Chondrocyte (in vitro differentiated cells): ENCODE results near the gene KIF1A. TPM values are rescaled to one million over a fixed set of nuclear protein-coding genes. Genes with fewer than 3 reads are reported as not detected.
"Not testable (repeated sequence)": the region's sequence is repeated elsewhere in the genome, so short reads cannot be mapped to it uniquely, and the experiment has no call there.

Experiments used
- DNase-seq: peaks from one replicate; pipeline ENCODE4 v3.0.0; 2021; ENCODE audit warnings: mixed read lengths, low spot score
- H3K27ac Mint-ChIP-seq: one replicate; pipeline ENCODE4 v1.8.0; 2021; ENCODE audit warnings: mild to moderate bottlenecking, moderate library complexity, mixed read lengths; ENCODE audit not compliant: unreplicated experiment
- H3K27me3 Mint-ChIP-seq: 2 replicates; pipeline ENCODE4 v1.8.0; 2021; ENCODE audit warnings: low read depth, mixed read lengths
- H3K36me3 Mint-ChIP-seq: 2 replicates; pipeline ENCODE4 v1.8.0; 2021; ENCODE audit warnings: low read depth, mixed read lengths
- H3K4me1 Mint-ChIP-seq: 2 replicates; pipeline ENCODE4 v1.8.0; 2021; ENCODE audit warnings: low read depth, mild to moderate bottlenecking, mixed read lengths
- H3K4me3 Mint-ChIP-seq: one replicate; pipeline ENCODE4 v1.8.0; 2021; ENCODE audit warnings: mild to moderate bottlenecking, moderate library complexity, mixed read lengths; ENCODE audit not compliant: unreplicated experiment
- H3K9me3 Mint-ChIP-seq: 2 replicates; pipeline ENCODE4 v1.8.0; 2021; ENCODE audit warnings: low read depth, mixed read lengths
- total RNA-seq: library from RNA; stranded (reverse); gene quantifications from 3 replicates; pipeline ENCODE4 v1.2.1, GENCODE V29; 2021
- TF ChIP-seq, protein P1 (sequence below): fragments of 200-600 bp; sonication (generic); IDR thresholded peaks from 2 replicates; pipeline ENCODE4 v1.5.0; 2021; ENCODE audit warnings: antibody characterized with exemption, mild to moderate bottlenecking, moderate library complexity

The KIF1A gene
- total RNA-seq, 1 donor from 2014 or later = 60.0 TPM

DNA sequence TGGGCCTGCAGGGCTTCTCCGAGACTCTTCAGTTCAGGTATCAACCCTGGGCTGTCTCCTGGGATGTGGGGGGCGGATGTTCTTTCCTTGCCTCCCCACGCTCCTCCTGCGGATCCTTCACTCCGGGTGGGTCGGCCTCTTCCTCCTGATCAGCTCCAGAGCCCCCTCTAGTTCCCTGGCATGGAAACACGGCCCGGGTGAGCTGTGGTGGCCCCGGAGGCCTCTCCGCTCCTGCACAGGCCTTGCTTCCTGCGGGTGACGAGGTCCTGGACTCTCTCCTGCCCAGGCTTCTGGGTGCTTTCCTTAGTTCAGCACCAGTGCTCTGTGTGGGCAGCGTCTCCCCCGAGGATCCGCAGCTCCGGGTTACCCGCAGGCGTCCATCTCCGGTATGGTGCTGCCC is 124.4 kb downstream of the KIF1A start:
- not testable (repeated sequence) for H3K27ac Mint-ChIP-seq, H3K27me3 Mint-ChIP-seq, H3K36me3 Mint-ChIP-seq, DNase-seq, H3K4me1 Mint-ChIP-seq, H3K9me3 Mint-ChIP-seq, H3K4me3 Mint-ChIP-seq

DNA sequence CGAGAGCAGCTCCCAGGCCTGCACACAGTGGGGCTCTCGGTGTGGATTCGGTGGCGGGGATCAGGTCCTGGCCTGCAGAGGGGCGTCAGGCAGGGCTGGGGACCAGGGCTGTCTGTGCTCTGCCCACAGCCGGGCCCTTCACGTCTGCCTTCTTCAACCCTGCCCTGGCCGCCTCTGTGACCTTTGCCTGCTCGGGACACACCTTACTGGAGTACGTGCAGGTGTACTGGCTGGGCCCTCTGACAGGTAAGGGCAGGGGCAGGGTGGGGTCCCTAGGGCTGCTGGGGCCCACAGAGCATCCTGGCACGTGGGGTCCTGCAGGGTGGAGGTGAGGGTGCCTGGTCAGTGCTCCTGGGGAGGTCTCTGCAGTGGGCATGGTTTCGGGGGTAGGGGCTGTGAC is 125.7 kb downstream of the KIF1A start:
- DNase-seq, H3K27ac Mint-ChIP-seq, H3K4me1 Mint-ChIP-seq, H3K9me3 Mint-ChIP-seq, H3K36me3 Mint-ChIP-seq, H3K4me3 Mint-ChIP-seq, H3K27me3 Mint-ChIP-seq: not testable (repeated sequence)

DNA sequence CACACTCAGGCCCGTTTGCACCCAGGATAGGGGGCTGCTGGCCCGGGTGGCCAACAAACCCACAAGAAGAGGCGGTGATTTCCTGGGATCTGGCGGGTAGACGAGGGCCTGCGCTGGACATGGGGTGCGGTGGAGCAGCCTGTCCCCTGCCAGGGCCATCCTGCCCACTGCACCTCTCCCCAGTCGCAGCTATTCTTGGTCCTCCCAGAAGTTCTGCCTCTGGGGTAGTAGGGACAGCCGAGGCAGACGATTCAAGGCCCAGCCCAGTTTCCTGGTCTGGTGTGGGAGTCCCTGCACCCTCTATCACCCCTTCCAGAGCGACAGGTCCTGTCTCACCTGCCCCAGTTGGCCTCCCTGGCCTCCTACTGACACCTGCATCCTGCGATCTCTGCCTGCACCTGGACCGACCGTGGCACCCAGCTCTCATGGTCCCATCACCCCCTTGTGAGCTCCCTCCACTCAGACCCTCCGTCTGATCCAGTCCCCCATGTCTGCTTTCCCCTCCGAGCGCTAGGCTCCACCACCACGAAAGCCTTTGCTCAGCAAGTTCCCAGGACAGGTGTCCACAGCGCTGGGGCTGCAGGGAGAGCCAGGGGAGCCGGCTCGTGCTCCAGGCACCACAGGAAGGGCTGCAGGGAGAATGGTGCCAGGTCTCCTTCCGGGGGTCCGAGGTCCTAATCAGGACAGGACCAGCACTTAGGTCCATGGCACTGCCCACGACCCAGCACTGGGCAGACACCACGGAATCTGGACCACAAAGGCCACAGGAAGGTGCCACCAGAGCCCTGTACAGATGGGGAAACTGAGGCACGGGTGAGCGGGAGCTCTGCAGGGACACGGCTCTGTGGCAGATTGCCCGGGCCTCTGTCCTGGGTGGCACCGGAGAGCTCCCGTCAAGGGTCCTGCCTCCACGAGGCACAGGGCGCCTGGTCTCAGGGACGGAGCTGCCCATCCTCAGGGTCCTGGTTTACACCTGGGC is 127.1 kb downstream of the KIF1A start:
- H3K4me3 Mint-ChIP-seq, DNase-seq, H3K27ac Mint-ChIP-seq, H3K36me3 Mint-ChIP-seq, H3K27me3 Mint-ChIP-seq, H3K4me1 Mint-ChIP-seq, H3K9me3 Mint-ChIP-seq: not testable (repeated sequence)

DNA sequence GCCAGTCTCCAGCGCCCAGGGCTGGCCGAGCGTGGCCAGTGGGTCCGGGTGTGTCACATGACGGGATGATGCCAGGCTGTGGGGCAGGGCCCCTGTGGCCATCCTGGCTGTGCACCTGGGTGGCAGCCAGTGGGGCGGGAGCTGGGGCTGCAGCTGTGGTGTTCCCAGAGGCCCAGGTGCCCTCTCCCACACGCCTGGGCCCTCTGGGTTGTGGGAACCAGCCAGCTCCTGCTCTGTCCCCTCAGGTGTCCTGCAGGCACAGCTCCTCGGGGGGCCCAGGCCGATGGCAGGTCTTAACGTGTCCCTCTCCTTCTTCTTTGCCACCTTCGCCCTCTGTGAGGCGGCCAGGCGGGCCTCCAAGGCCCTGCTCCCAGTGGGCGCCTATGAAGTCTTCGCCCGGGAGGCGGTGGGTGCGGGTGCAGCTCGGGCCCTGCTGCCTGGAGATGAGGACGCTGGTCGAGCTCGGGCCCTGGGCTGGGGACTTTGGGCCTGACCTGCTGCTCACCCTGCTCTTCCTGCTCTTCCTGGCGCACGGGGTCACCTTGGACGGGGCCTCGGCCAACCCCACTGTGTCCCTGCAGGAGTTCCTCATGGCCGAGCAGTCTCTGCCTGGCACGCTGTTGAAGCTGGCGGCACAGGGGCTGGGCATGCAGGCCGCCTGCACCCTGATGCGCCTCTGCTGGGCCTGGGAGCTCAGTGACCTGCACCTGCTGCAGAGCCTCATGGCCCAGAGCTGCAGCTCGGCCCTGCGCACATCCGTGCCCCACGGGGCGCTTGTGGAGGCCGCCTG is 128.2 kb downstream of the KIF1A start, which contains the start of gene AQP12A:
Gene AQP12A (plus strand): TSS at position 236 of the 790 bp plus-strand sequence. CDS start 48 bp downstream, at position 284.
- DNase-seq = peak; percentile 93
- not testable (repeated sequence) for H3K27ac Mint-ChIP-seq, H3K4me1 Mint-ChIP-seq, H3K4me3 Mint-ChIP-seq, H3K36me3 Mint-ChIP-seq, H3K9me3 Mint-ChIP-seq, H3K27me3 Mint-ChIP-seq

DNA sequence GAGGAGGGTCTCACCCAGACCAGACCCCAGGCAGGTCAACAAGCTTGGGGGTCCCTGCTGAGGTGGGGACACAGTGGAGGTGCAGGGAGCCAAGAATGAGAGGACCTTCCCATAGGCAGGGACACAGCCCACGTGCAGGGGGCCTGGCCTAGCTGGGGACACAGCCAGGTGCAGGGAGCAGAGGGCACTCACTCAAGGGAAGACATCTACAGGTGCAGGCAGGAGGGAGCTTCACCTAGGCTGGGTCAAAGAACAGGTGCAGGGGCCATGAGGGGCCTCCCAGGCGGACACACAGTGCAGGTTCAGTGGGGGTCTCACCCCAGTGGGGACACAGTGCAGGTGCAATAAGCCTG is 129.0 kb downstream of the KIF1A start:
- H3K27ac Mint-ChIP-seq, DNase-seq, H3K9me3 Mint-ChIP-seq, H3K4me1 Mint-ChIP-seq, H3K4me3 Mint-ChIP-seq, H3K36me3 Mint-ChIP-seq: not testable (repeated sequence)
- peaks cover 14% of the 10 kb centered on the region for H3K27me3 Mint-ChIP-seq

DNA sequence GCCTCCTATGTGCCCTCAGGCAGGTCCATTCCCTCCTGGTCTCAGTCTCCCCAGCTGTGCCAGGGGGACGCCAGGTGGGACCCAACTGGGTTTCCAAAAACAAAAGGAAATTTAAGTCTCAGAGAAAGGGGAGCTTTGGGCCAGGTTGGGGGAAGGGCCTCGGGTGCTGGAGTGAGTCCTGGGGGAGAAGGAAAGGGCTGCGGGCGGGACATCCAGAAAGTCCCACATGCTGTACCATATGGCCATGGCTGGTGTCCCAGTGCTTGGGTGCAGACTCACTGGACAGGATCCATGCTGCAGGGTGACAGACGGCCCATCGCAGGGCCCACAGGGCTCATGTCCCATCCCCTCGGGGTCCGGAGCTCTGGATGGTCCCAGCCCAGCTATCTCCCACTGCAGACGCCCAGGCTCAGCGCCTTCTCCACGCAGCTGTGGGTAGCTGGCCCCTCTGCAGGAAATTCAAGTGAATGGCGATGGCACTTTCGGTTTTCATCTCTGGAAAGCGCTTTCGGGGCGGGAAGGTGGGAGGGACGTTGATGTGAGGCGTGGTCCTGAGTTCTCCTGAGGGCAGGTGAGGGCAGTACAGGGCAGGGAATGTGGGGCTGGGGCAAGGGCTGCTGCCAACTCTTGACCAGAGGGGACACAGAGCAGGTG is 129.5 kb downstream of the KIF1A start:
- not testable (repeated sequence) for H3K36me3 Mint-ChIP-seq

DNA sequence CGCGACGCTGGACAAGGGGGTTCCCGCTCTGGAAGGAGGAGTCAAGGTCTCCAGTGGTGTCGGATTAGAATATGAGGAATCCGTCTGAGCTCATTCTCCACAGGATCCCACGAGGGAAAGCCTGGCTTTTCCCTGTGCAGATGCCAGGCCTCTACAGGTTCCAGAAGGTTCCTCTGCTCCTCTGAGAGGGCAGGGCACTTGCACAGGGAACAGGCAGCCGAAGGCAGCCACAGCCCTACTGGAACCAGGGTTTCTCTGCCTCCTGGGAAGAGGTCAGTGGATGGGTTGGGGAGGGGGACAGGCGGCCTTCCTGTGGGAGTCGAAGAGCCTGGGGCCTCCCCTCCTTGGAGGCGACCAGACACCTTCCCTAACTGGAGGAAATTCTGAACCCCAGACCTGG is 130.0 kb downstream of the KIF1A start:
- Mint-ChIP-seq H3K27me3 (peaks cover 19% of the 10 kb centered on the region), H3K27ac (no peak overlapping the region), H3K4me1 (no peaks in the 10 kb centered on the region), H3K9me3 (no peaks in the 10 kb centered on the region), H3K4me3 (no peak overlapping the region), H3K36me3 (no peaks in the 10 kb centered on the region)
- TF ChIP-seq, protein P1, sequence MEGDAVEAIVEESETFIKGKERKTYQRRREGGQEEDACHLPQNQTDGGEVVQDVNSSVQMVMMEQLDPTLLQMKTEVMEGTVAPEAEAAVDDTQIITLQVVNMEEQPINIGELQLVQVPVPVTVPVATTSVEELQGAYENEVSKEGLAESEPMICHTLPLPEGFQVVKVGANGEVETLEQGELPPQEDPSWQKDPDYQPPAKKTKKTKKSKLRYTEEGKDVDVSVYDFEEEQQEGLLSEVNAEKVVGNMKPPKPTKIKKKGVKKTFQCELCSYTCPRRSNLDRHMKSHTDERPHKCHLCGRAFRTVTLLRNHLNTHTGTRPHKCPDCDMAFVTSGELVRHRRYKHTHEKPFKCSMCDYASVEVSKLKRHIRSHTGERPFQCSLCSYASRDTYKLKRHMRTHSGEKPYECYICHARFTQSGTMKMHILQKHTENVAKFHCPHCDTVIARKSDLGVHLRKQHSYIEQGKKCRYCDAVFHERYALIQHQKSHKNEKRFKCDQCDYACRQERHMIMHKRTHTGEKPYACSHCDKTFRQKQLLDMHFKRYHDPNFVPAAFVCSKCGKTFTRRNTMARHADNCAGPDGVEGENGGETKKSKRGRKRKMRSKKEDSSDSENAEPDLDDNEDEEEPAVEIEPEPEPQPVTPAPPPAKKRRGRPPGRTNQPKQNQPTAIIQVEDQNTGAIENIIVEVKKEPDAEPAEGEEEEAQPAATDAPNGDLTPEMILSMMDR = no peak
- DNase-seq = no peak

More for the DNA sequence above, 129.5 kb downstream of the KIF1A start:
- H3K4me3 Mint-ChIP-seq, DNase-seq, H3K27ac Mint-ChIP-seq, H3K9me3 Mint-ChIP-seq, H3K4me1 Mint-ChIP-seq: not testable (repeated sequence)
- H3K27me3 Mint-ChIP-seq = peaks cover 16% of the 10 kb centered on the region

DNA sequence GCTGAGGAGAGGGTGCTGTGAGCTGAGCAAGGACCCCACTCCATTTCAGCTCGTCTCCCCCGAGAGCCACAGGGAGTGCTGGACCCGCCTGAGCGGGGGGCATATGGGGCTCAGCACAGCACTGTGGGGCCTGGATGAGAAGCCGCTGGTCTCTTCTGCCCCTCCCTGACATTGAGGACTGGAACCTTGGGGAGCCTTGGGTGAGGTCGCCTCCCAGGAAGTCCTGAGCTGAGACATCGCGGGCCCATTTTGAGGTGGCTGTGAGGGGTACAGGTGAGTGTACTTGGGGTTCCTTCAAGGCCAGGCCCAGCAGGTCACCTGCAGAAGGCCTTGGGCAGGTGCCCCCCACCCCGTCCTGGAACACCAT is 131.5 kb downstream of the KIF1A start:
- TF ChIP-seq, protein P1 = no peak
- Mint-ChIP-seq H3K36me3 (no peaks in the 10 kb centered on the region), H3K4me1 (no peaks in the 10 kb centered on the region), H3K27me3 (peaks cover 26% of the 10 kb centered on the region), H3K27ac (no peak overlapping the region), H3K9me3 (no peaks in the 10 kb centered on the region), H3K4me3 (no peak overlapping the region)
- peak; percentile 67 for DNase-seq
